D341Med (cell line): ENCODE measurements around the gene SIK1.
"Not testable (repeated sequence)": the region's sequence is repeated elsewhere in the genome, so short reads cannot be mapped to it uniquely, and the experiment has no call there.

Source experiments
- DNase-seq: peaks from one replicate; pipeline ENCODE4 v3.0.0; 2012; ENCODE audit warnings: low spot score

SIK1 gene

GRCh38 chr21:43396788-43397438, 30.0 kb downstream of the SIK1 start:
- DNase-seq, result not testable (repeated sequence)

DNA sequence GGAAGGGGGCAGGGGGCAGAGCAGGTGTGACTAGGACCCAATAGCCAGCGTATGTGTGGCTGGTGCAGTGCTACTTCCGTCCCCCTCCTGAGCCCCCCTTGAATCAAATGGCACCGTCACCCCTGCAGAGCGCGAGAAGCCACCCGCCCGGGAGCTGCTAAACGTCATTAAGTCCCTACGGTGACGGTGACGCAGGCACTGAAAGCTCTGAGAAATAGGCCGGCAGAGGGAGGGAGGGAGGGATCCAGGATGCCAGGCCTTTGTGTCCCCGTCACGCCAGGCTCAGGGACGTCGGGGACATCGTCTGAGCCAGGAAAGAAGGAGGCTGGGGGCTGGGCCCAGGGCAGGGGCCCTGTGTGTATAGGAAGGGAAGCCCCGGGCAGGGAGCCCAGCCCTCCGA, 43.6 kb downstream of the SIK1 start:
- DNase-seq, result not testable (repeated sequence)

GRCh38 chr21:43382902-43383301, 44.0 kb downstream of the SIK1 start:
- not testable (repeated sequence) for DNase-seq

GRCh38 chr21:43380852-43381533, 45.9 kb downstream of the SIK1 start:
- not testable (repeated sequence) for DNase-seq

- not testable (repeated sequence) for DNase-seq
Observed at GRCh38 chr21:43380337-43380736, 46.6 kb downstream of the SIK1 start.

DNA sequence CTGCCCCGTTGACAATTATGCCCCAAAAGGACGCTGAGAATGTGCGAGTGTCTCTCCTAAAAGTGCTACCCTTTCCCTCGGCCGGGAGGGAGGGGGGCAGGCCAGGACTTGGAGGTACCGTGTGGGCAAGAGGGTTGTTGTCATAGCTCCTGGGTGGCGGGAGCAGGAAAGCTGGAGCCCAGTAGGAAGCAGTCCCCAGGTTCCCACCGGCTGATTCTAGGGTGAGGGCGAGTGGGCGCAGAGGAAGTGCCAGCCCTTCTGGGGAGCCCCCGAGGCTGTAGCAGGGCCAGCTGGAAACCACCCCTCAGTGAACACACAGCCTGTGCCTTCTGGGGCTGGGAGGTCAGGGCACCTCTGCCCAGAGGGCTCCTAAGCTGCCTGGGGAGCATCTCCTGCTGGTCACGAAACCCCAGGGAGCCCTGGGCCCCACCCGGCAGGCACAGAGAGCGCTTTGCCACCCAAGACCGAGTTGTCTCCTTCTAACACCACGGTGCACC, 47.3 kb downstream of the SIK1 start:
- DNase-seq, result not testable (repeated sequence)

GRCh38 chr21:43376478-43376882, 50.5 kb downstream of the SIK1 start:
- DNase-seq, result no peak

- no peak for DNase-seq
Observed at GRCh38 chr21:43375837-43376477, 51.0 kb downstream of the SIK1 start.

- no peak for DNase-seq
Observed at GRCh38 chr21:43375006-43375836, 51.7 kb downstream of the SIK1 start.

DNA sequence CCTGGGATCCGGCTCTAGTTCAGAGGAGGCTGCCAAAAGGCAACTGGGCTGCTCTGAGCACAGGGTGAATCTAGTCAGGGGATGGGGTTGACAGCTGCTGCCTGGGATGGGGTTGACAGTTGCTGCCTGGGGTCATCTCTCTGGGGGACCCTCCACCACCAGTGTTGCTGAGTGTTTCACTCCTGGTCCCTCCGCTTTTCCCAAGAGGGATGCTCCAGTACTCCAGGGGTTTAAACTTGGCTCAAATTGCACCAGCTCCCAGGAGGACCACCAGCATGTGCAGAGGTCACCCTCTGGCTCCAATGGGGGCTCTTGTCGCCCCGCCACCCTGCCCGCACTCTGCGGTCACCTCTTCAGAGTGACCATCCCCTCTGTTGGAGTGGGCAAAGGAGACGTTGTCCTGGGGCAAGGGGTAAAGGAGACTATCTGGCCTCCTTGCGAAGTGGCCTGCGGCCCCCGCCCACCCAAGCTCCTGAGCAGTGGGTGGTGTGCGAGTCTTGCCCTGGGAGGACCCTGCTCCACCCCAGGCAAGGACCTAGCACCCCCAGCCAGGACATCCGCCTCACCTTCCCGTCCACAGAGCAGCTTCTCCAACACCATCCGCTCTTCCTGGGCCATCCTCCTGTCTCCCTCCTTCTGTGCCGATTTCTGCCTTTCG, 52.6 kb downstream of the SIK1 start:
- no peak for DNase-seq

DNA sequence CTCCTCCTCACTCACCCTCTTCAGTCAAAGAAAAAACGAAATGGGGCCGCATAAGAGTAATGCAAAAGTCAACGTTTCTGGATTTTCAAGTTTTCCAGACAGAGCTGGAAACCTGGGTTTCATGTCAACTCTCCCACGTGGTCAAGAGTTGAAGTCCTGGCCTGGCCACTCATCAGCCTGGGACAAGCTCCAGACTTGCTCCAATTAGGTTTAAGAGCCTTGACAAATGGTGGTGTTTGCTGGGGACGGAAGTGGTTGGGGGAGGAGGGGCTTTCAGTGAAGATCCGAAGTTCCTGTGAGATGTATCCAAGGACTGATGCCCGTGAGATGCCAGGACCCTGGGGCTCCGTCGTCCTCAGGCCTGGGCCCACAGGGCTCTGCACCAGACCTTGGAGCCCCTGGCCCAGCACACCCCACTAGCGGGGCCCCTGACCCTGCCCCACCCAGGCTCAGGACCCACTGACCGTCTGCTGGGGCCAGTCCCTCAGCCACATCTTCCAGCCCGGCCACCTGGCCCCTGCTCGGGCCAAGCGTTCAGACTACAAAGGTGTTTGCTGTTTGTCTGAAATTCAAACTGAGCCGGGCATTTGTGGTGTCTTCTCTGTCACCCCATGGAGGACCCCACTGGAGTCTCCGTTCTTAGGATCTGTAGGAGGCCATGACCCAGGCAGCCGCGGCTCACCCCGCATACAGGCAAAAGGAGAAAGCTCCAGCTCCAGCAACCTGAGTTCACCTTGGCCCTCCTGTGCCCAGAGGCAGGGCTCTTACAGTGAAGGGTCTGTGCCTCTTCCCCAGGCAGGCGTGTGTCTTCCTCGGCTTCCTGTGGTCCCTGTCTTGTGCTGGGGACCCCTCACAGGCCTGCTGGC, 53.3 kb downstream of the SIK1 start:
- no peak for DNase-seq

DNA sequence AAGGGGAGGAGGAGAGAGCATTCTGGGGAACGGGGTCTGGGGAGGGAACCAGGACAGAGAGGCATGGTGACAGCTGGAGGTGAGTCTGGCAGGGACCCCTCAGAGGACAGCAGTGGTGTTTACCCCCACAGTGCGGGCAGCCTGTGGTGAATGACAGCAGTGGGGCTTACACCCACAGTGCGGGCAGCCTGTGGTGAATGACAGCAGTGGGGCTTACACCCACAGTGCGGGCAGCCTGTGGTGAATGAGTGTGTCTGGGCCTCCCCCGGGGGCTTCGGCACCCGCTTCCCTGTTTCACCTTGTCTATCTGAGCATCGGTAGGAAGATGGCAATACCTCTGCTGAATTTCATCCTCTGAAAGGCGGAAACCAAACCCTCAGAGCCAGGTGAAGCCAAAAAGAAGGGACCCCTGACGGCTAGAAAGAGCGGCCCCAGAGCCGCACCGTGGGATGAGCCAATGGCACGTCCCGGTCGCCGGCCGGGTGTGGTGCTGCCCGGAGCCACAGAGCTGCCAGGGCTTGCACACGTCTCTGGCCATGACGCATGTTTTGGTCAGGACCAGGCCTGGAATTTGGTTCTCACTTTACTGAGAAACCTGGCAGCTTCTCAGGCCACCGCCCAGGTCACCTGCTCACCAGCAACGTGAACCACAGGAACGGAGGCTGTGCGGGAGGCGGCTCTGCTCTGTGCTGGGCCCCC, 54.1 kb downstream of the SIK1 start:
- DNase-seq, result no peak

DNA sequence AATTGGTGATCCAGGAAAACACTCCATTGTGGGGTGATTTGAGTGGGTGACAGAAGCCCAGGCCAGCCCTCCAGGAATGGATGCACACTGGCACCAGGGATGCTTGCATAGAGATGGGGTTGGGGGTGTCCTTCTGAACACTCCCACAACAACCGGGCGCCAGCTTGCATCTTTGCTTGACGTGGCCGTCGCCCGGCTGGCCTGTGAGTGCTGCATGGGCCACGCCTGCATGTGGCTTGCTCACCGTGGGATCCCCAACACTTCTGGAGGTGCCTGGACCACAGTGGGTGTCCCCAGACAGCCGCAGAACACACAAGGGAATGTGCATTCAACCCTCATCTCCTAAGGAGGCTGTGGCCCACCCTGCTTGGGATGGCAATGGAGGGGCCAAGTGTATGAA, 55.1 kb downstream of the SIK1 start:
- no peak for DNase-seq

DNA sequence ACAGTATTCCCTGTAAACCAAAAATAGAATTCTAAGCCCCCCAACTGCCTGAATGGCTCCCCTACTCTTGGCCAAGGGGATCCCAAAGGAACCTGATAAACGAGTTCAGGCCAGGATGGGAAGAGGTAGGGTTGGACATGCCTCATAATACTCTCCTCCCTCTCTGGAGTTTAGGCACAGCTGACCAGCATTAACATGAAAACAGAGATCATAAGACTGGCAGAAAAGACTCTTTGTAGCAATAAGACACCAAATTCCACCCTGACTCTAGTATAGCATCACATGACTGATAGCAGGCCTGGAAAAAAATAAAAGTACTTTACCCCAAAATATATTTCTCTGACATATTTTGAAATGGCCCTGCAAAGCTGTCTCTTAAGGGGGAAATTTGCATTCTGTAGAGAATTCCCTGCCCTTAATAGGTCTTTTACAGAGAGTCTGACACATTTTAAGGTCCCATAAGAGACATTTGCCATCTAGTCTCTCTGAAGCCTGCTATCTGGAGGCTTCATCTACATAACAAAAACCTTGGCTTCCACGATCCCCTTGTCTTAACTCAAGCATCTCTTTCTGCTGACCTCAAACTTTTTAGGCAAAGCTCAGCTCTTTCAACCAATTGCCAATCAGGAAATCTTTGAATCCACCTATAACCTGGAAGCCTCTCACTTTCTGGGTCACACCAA, 55.9 kb downstream of the SIK1 start:
- no peak for DNase-seq

GRCh38 chr21:43370091-43370658, 56.8 kb downstream of the SIK1 start:
- DNase-seq, result no peak

- no peak for DNase-seq
Observed at GRCh38 chr21:43369596-43370090, 57.3 kb downstream of the SIK1 start.

- DNase-seq, result no peak
Observed at GRCh38 chr21:43369124-43369523, 57.8 kb downstream of the SIK1 start.

DNA sequence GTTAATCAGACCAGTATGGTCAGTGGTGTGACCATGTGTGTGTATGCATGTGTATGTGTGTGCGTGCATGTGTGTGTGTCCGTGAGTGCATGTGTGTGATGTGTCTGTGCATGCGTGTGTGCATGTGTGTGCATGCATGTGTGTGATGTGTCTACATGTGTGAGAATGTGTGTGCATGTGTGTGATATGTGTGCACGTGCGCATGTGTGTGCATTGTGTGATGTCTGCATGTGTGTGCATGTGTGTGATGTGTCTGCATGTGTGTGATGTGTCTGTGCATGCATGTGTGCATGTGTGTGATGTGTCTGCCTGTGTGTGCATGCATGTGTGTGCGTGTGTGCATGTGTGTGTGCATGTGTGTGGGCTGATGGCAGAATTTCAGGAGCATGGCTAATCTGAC, 58.2 kb downstream of the SIK1 start:
- DNase-seq, result no peak

- DNase-seq, result no peak
Observed at GRCh38 chr21:43367859-43368258, 59.1 kb downstream of the SIK1 start.
